GM18951 (cell line): Measurements from ENCODE around the gene CD52.

ENCODE experiments used
- POLR2A ChIP-seq: IDR thresholded peaks from 4 replicates; pipeline ENCODE4 v1.6.1; 2011; ENCODE audit warnings: mild to moderate bottlenecking; ENCODE audit not compliant: insufficient read length, insufficient read depth; ENCODE audit errors: extremely low read depth
- in situ Hi-C: fragments of 300-500 bp; cut with MboI; formaldehyde crosslinking; loops from one replicate; pipeline ENCODE4 v1.12.0; 2022; ENCODE audit warnings: low sequenced_read_pairs, mixed read lengths, inconsistent platforms; ENCODE audit not compliant: unreplicated experiment

The CD52 gene

DNA sequence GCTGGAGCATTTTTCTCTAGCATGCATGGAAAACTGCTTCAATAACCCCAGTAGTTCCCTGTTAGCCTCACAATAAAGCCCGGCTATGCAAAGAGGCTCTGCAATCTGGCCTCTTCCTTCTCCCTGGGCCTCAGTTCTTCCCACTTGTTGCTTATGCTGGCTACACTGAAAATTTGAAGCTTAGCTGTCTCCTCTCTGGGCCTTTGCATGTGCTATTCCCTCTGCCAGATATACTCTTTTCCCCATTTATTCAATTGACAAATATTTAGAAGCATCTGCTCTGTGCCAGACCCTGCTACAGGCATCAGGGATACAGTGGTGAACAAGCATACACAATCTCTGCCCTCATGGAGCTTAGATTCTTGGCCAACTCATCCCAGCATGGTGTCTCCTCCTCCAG, 20.9 kb downstream of the CD52 start:
- in situ Hi-C loops = no loop called here
- no peak for TF ChIP-seq POLR2A

- no peak for TF ChIP-seq POLR2A
- in situ Hi-C loops = no loop called here
Observed at GRCh38 chr1:26340047-26340481, 22.3 kb downstream of the CD52 start.

DNA sequence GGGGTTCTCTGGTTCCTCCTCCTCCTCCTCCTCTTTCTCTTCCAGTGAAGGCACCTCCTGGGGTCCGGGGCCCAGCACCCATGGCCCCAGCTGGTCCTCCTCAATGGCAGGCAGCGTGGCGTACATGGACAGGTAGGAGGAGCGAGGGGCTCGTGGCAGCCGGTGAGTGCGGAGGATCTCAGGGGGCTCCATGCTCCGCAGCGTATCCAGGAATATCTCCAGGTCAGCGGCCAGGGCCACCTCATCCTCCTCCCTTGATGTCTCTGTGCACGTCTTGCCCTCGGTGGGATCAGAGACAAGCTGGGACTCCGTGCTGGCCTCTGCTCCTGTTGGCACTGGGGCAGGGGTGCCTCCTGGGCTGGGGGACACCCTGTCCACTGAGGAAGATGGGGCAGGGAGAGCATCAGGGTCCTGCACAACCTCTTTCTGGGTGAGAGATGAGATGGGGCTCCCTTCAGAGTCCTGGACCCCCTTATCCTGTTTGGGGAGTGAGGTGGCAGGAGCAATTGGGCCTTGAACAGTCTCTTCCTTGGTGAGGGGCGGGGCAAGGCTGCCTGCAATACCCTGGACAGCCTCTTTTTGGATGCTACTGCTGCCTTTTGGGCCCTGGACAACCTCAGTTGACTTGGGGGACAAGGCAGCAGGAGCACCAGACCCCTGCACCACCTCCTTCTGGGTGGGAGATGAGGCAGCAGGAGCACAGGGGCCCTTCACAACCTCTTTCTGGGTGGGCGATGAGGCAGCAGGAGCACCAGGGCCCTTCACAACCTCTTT, 26.6 kb downstream of the CD52 start:
- in situ Hi-C loops = no loop called here
- no peak for TF ChIP-seq POLR2A

GRCh38 chr1:26345718-26346117, 28.0 kb downstream of the CD52 start:
- TF ChIP-seq POLR2A = no peak
- in situ Hi-C loops = no loop called here

DNA sequence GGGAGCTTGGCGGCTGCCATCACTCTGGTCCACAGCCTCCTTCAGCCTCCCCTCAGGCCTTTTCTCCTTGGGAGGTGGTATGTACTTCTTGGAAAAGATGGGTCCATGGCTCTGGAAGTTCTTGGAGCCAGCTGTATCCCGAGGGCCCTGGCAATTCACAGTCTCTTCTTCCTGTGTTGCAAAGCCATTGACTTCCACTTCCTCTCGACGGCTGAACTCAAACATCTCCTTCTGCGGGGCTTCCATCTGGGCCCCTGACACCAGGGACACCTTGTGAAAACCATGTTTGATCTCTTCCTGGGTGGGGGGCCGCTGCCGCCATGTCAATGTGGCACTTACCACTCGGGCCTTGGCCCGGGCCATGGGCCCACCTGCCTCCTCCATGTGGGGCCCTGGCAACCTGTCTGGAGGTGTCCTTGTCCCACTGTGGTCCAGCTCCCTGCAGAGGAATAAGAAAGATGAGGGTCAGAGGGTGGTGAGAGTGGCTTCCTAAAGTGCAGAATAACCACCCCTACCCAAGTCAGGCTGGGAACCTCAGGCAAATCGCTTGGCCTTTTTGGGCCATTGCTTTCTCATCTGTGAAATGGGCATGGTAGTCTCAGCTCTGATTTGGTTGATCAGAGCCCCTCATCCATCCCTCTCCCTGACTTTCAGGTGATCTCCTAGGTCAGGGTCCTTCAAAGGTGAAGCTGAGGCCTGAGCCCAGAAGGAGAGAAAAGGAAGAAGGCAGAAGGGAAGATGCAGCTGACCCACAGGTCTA, 28.7 kb downstream of the CD52 start:
- no peak for TF ChIP-seq POLR2A
- in situ Hi-C loops = no loop called here

DNA sequence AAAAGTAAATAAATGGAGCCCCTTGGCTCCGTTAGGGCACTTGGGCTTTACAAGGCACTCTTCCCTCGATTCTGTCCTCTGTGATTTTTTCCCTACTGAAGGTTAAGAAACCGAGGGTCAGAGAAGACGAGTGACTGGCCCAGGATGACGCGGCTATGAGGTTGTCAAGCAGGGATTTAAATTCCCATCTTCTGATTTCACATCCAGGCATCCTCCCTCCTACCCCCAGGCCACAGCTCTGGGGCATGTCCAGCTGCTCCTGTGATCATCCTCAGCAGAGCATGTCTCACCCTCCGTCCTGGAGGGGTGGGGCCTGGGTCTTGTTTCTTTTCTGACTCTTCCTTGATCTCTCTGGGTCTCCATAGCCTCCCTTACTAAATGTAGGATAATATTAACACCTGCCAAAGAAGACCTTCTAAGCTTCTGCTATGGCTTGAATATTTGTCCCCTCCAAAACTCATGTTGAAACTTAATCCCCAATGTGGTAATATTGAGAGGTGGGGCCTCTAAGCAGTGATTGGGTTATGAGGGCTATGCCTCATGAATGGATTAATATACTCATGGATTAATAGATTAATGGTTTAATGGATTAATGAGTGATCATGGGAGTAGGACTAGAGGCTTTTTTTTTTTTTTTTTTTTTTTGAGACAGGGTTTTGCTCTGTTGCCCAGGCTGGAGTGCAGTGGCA, 31.6 kb downstream of the CD52 start:
- TF ChIP-seq POLR2A = no peak
- in situ Hi-C loops = no loop called here

- in situ Hi-C loops = no loop called here
- no peak for TF ChIP-seq POLR2A
Observed at GRCh38 chr1:26349877-26350244, 32.1 kb downstream of the CD52 start.

DNA sequence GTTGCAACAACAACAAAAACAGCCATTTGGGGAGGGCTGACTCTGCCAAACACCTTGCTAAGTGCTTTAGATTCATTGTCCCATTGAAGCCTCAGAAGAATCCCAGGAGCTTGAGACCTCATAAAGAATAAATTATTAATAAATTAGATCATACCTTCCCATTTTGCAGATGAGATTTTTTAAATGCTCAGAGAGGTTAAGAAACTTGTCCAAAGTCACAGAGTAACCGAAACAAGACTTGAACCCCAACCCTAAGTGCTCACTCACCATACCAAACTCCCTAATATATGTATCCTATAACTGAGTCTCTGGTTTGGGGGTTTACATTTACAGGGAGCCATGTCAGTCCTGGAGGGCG, 32.6 kb downstream of the CD52 start:
- in situ Hi-C loops = no loop called here

DNA sequence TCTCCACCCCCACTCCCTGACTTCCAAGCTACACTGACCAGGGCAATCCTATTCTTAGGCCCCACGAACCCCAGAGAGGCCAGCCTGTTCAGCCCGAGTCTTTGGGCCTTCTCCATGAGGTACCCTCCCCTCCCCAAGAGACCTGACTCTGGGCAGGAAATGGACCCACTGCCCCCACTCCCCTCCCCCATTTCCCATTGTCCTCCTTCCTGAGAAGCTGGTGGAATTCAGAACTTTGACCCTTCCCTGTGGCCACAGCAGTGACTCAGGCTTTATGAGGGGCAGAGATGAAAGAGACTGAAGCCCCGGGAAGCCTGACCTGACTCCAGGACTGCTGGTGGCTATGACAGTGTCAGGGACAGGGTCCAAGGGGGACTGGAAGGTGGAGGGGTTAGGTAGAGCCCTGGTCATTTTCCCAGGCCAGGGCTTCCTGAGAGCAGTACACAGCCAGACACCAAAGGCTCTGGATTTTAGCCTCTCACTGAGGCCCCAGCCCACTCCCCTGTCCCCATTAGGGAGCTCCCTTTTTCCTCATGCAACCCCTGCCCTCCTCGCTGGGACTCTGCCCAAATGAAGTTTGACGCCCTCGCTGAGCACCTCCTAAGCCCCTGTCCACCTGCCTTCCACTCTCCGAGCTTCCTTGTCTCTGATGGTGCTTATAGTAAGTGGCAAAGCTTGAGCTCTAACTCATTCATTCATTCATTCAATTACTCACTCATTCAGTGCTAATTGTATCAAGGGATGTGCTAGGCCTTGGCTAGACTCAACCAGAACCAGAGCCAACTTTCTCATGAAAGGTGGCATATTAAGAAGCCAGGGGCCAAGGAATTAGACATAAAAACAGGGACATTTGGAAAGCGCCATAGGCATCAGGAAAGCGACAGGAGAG, 33.2 kb downstream of the CD52 start:
- TF ChIP-seq POLR2A = no peak
- in situ Hi-C loops = no loop called here

More for the DNA sequence above, 32.6 kb downstream of the CD52 start:
- TF ChIP-seq POLR2A = no peak

GRCh38 chr1:26351590-26352337, 34.0 kb downstream of the CD52 start:
- no peak for TF ChIP-seq POLR2A
- in situ Hi-C loops = no loop called here

GRCh38 chr1:26352338-26352679, 34.6 kb downstream of the CD52 start:
- in situ Hi-C loops = no loop called here
- no peak for TF ChIP-seq POLR2A

- TF ChIP-seq POLR2A = no peak
- in situ Hi-C loops = no loop called here
Observed at GRCh38 chr1:26353210-26353859, 35.6 kb downstream of the CD52 start.
